HCT116 (cell line): ENCODE results near the gene CERT1. TPM values are rescaled to one million over a fixed set of nuclear protein-coding genes. Genes with fewer than 3 reads are reported as not detected.

Experiments
- ATAC-seq: fragments of 200-7000 bp; cut with Tn5 transposase; 2 replicates; pipeline ENCODE4 v1.9.1; 2020; ENCODE audit warnings: mild to moderate bottlenecking, moderate library complexity
- BruUV-seq: library from RNA; stranded (reverse); fragments of 400-500 nt; replicated peaks from 2 replicates; lab custom pipeline; 2021; lab: Mats Ljungman, UMichigan
- CTCF ChIA-PET: fragments of 300-600 bp; sonication (Branson Sonifier 250); formaldehyde crosslinking; loops from one replicate; lab custom pipeline; 2021; ENCODE audit warnings: antibody characterized with exemption; lab: Charles Lee
- POLR2A ChIA-PET: fragments of 300-600, 350-600 bp; sonication (Branson Sonifier 250); formaldehyde crosslinking; loops from one replicate; lab custom pipeline; 2021; ENCODE audit warnings: antibody characterized with exemption; lab: Charles Lee
- RAD21 ChIA-PET, 2 experiments: fragments of 300-600 bp; sonication (Branson Sonifier 250); formaldehyde crosslinking; loops; one replicate each; lab custom pipeline; 2023; ENCODE audit warnings: low total read pairs in 2 of 2; ENCODE audit not compliant: uncharacterized antibody in 2 of 2, unreplicated experiment in 2 of 2, low non-redundant PET in 1 of 2; lab: Charles Lee
- DNase-seq: peaks from one replicate; pipeline ENCODE4 v3.0.0-alpha.2; 2010; ENCODE audit warnings: low read depth, low spot score
- H2AFZ ChIP-seq: fragments of 200-600 bp; shearing (Covaris generic), sonication (generic); 2 replicates; pipeline ENCODE4 v1.6.1; 2017; ENCODE audit warnings: low read depth, mixed run types, mixed read lengths, antibody characterized with exemption, low read length; ENCODE audit not compliant: poor library complexity, severe bottlenecking
- H3K27ac ChIP-seq: 2 replicates; pipeline ENCODE4 v1.5.1; 2012; ENCODE audit warnings: low read depth, low read length
- H3K27me3 ChIP-seq: fragments of 200-600 bp; sonication (generic); 2 replicates; pipeline ENCODE4 v1.6.1; 2016; ENCODE audit warnings: mixed run types, low read length, mixed read lengths; ENCODE audit not compliant: insufficient read depth
- H3K36me3 ChIP-seq, 2 experiments: fragments of 200-500 bp in 1 of 2; fragments of 200-600 bp in 1 of 2; sonication (Bioruptor generic) in 1 of 2; sonication (generic) in 1 of 2; 2 replicates each; pipeline versions ENCODE4 v1.5.1 to v1.6.1; 2014 to 2016; ENCODE audit warnings: low read length in 2 of 2, inconsistent platforms in 1 of 2, mixed read lengths in 1 of 2, mixed run types in 1 of 2; ENCODE audit not compliant: insufficient read depth in 2 of 2, control insufficient read depth in 1 of 2
- H3K4me1 ChIP-seq, 2 experiments: fragments of 200-600 bp in 1 of 2; sonication (generic) in 1 of 2; 2 replicates each; pipeline versions ENCODE4 v1.5.1 to v1.6.1; 2012 to 2017; ENCODE audit warnings: low read length in 2 of 2, inconsistent platforms in 1 of 2, mild to moderate bottlenecking in 1 of 2, mixed read lengths in 1 of 2, mixed run types in 1 of 2, moderate library complexity in 1 of 2; ENCODE audit not compliant: insufficient read depth in 2 of 2, control insufficient read depth in 1 of 2
- H3K4me2 ChIP-seq: fragments of 200-600 bp; sonication (generic); 2 replicates; pipeline ENCODE4 v1.6.1; 2017; ENCODE audit warnings: mixed run types, low read length, mixed read lengths
- H3K4me3 ChIP-seq, 2 experiments: fragments of 200-600 bp in 1 of 2; sonication (generic) in 1 of 2; replicated peaks in 1 of 2; 2 replicates each; pipeline ENCODE4 v1.5.1; 2011 to 2016; ENCODE audit warnings: low read length in 2 of 2, control low read depth in 1 of 2, low read depth in 1 of 2, mild to moderate bottlenecking in 1 of 2, mixed read lengths in 1 of 2, mixed run types in 1 of 2
- H3K79me2 ChIP-seq: fragments of 200-600 bp; sonication (generic); 2 replicates; pipeline ENCODE4 v1.6.1; 2017; ENCODE audit warnings: mild to moderate bottlenecking, mixed run types, low read length, moderate library complexity, mixed read lengths; ENCODE audit not compliant: insufficient read depth
- H3K9ac ChIP-seq: fragments of 200-600 bp; sonication (generic); 2 replicates; pipeline ENCODE4 v1.6.1; 2016; ENCODE audit warnings: low read length, mixed read lengths
- H3K9me2 ChIP-seq: fragments of 200-600 bp; sonication (generic), shearing (Covaris generic); 2 replicates; pipeline ENCODE4 v1.6.1; 2017; ENCODE audit warnings: mixed run types, mild to moderate bottlenecking, moderate library complexity; ENCODE audit not compliant: insufficient read depth
- H3K9me3 ChIP-seq, 2 experiments: fragments of 200-500 bp in 1 of 2; fragments of 200-600 bp in 1 of 2; sonication (Bioruptor generic) in 1 of 2; sonication (generic) in 1 of 2; 2 replicates each; pipeline ENCODE4 v1.6.1; 2014 to 2017; ENCODE audit warnings: low read length in 2 of 2, mixed read lengths in 2 of 2, inconsistent platforms in 1 of 2, low read depth in 1 of 2, mild to moderate bottlenecking in 1 of 2, mixed run types in 1 of 2, moderate library complexity in 1 of 2; ENCODE audit not compliant: control insufficient read depth in 1 of 2, insufficient read depth in 1 of 2
- H4K20me1 ChIP-seq: fragments of 200-600 bp; sonication (generic), shearing (Covaris generic); 2 replicates; pipeline ENCODE4 v1.6.1; 2017; ENCODE audit warnings: mixed run types, mild to moderate bottlenecking, moderate library complexity; ENCODE audit not compliant: insufficient read depth
- CBX3 ChIP-seq: IDR thresholded peaks from 2 replicates; pipeline ENCODE4 v1.6.1; 2012; ENCODE audit warnings: low read depth
- CEBPB ChIP-seq: IDR thresholded peaks from 2 replicates; pipeline ENCODE4 v1.6.1; 2012; ENCODE audit warnings: low read depth
- ELF1 ChIP-seq: IDR thresholded peaks from 2 replicates; pipeline ENCODE4 v1.6.1; 2012; ENCODE audit warnings: low read depth, borderline replicate concordance
- EZH2phosphoT487 ChIP-seq: fragments of 200-600 bp; IDR thresholded peaks from 2 replicates; pipeline ENCODE4 v1.6.1; 2018; ENCODE audit warnings: antibody characterized with exemption, borderline replicate concordance
- FOSL1 ChIP-seq: IDR thresholded peaks from 2 replicates; pipeline ENCODE4 v1.6.1; 2012; ENCODE audit warnings: low read depth
- POLR2AphosphoS5 ChIP-seq: IDR thresholded peaks from 2 replicates; pipeline ENCODE4 v1.6.1; 2011; ENCODE audit warnings: mild to moderate bottlenecking, low read depth, low read length, moderate library complexity
- RAD21 ChIP-seq: IDR thresholded peaks from 2 replicates; pipeline ENCODE4 v1.6.1; 2012; ENCODE audit warnings: low read depth, mild to moderate bottlenecking
- SIN3A ChIP-seq: IDR thresholded peaks from 2 replicates; pipeline ENCODE4 v1.6.1; 2012; ENCODE audit warnings: low read depth
- SP1 ChIP-seq: IDR thresholded peaks from 2 replicates; pipeline ENCODE4 v1.6.1; 2012; ENCODE audit warnings: low read depth
- SRF ChIP-seq: IDR thresholded peaks from 2 replicates; pipeline ENCODE4 v1.6.1; 2012; ENCODE audit warnings: low read depth
- ZNF274 ChIP-seq: fragments of 200-500 bp; sonication (Bioruptor generic); IDR thresholded peaks from 2 replicates; pipeline ENCODE4 v1.6.1; 2014; ENCODE audit warnings: mild to moderate bottlenecking, low read depth, low read length, inconsistent platforms
- intact Hi-C: fragments of 100-400 bp; cut with micrococcal nuclease; formaldehyde crosslinking; loops from 2 replicates; pipeline ENCODE4 v1.10.0; 2022
- total RNA-seq: library from RNA; stranded (reverse); gene quantifications from one replicate; pipeline ENCODE4 v1.2.1, GENCODE V29; 2021; ENCODE audit not compliant: unreplicated experiment
- TF ChIP-seq, protein P1 (sequence below), 3 experiments: fragments of 200-600 bp in 1 of 3; sonication (generic) in 1 of 3; IDR thresholded peaks in 2 of 3; conservative IDR thresholded peaks in 1 of 3; 2 replicates each; pipeline ENCODE4 v1.5.1; 2012 to 2017; ENCODE audit warnings: low read depth in 2 of 3, low read length in 2 of 3, antibody characterized with exemption in 1 of 3, borderline replicate concordance in 1 of 3, control low read depth in 1 of 3, mild to moderate bottlenecking in 1 of 3, mixed read lengths in 1 of 3, mixed run types in 1 of 3, moderate library complexity in 1 of 3; ENCODE audit not compliant: insufficient read depth in 1 of 3
- TF ChIP-seq, protein P2 (sequence below): IDR thresholded peaks from 2 replicates; pipeline ENCODE4 v1.6.1; 2012

CERT1 gene
- total RNA-seq, 1 experiment from 2014 or later: 22.8 TPM

DNA sequence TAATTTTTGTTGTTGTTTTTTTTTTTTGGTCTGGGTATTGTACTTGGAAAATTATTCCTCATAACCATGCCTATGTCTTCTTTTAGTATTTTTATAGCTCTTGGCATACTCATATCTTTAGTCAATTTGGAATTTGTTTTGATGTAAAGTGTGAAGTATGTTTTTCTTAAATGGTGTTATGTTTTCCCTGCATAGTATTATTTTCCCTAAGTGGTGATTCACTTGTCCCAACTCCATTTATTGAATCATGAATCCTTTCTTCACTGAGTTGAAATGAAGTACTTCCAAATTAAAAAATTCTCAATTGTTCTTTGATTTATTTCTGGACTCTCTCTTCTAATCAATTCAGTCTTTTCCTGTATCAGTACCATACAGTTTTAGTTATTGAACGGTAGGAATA, 46.8 kb upstream of the CERT1 start:
- Histone ChIP-seq H3K27ac (no peak overlapping the region), H3K27me3 (no peaks in the 10 kb centered on the region), H3K79me2 (no peaks in the 10 kb centered on the region), H3K4me2 (no peak overlapping the region), H3K9ac (no peak overlapping the region), H3K9me3 (no peaks in the 10 kb centered on the region), H4K20me1 (no peaks in the 10 kb centered on the region), H3K4me1 (no peaks in the 10 kb centered on the region), H3K9me2 (no peaks in the 10 kb centered on the region), H2AFZ (no peak overlapping the region), H3K4me3 (no peak overlapping the region), H3K36me3 (no peaks in the 10 kb centered on the region)
- TF ChIP-seq, protein P1, sequence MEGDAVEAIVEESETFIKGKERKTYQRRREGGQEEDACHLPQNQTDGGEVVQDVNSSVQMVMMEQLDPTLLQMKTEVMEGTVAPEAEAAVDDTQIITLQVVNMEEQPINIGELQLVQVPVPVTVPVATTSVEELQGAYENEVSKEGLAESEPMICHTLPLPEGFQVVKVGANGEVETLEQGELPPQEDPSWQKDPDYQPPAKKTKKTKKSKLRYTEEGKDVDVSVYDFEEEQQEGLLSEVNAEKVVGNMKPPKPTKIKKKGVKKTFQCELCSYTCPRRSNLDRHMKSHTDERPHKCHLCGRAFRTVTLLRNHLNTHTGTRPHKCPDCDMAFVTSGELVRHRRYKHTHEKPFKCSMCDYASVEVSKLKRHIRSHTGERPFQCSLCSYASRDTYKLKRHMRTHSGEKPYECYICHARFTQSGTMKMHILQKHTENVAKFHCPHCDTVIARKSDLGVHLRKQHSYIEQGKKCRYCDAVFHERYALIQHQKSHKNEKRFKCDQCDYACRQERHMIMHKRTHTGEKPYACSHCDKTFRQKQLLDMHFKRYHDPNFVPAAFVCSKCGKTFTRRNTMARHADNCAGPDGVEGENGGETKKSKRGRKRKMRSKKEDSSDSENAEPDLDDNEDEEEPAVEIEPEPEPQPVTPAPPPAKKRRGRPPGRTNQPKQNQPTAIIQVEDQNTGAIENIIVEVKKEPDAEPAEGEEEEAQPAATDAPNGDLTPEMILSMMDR (IDR thresholded peaks at IDR 0.05 in 2 of 3, conservative IDR thresholded peaks at IDR 0.05 in 1 of 3; ENCODE audit: borderline replicate concordance in 1 of 3, insufficient read depth in 1 of 3, low read depth in 2 of 3, low read length in 2 of 3): no peak
- no peak for TF ChIP-seq FOSL1
- no peak for TF ChIP-seq CEBPB
- no peak for TF ChIP-seq SIN3A
- no peak for TF ChIP-seq ZNF274
- no peak for TF ChIP-seq EZH2phosphoT487
- TF ChIP-seq CBX3: no peak
- TF ChIP-seq RAD21: no peak
- no peak for TF ChIP-seq ELF1
- no peak for TF ChIP-seq POLR2AphosphoS5
- no peak for TF ChIP-seq SP1
- TF ChIP-seq SRF: no peak
- TF ChIP-seq, protein P2, sequence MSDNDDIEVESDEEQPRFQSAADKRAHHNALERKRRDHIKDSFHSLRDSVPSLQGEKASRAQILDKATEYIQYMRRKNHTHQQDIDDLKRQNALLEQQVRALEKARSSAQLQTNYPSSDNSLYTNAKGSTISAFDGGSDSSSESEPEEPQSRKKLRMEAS: no peak
- POLR2A ChIA-PET: no interaction called here
- intact Hi-C loops: no loop called here
- DNase-seq (no peak), ATAC-seq (no peak)
- RAD21 ChIA-PET: no interaction called here
- CTCF ChIA-PET: interaction anchor here (0.7 to 0.8 kb wide), 2 partner anchors 9 to 34 kb away, joined by 3 to 5 read pairs; no protein-coding TSS in a partner anchor
- no TSS peak for BruUV-seq
